NCI-H187 (cell line): Measurements from ENCODE around the gene SLC5A1.
A peak's percentile ranks its signal among the peaks of the same experiment; 100 is the strongest.

Experiments
- DNase-seq, 2 experiments: peaks; one replicate each; lab custom pipeline; 2025; lab: John Stamatoyannopoulos, UW

SLC5A1 gene

DNA sequence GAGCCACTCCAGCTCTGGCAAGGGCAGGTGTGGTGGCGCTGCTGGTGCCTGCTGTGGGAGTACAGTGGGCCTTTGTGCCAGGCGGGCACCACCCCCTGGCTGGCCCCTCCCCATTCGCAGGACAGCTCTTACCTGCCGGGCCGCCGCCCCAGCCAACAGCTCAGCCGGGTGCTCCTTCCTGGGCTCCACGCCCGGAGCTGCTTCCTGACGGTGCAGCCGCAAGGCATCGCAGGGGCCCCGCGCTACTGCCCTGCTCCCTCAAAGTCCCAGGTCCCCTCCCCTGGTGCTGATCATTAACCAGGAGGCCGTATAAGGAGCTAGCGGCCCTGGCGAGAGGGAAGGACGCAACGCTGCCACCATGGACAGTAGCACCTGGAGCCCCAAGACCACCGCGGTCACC lies at the start of gene SLC5A1:
Gene SLC5A1 (plus strand): TSS at position 338 of the 400 bp plus-strand sequence. CDS start 21 bp downstream, at position 359.
- no peak for DNase-seq

DNA sequence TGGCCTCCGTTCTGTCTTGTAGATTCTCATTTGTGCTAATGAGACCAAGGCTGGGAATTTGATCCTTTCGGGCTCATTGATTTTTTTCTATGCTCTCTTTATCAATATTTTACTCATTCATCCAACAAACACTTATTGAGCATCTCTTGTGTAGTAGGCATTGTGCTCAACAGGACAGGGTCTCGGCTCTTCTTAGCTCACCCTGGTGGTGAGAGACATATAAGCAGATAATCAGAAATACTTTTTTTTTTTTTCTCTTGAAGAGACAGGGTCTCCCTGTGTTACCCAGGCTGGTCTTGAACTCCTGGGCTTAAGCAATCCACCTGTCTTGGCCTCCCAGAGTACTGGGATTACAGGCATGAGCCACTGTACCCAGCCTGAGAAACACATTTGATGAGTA lies 48.0 kb upstream of the SLC5A1 start:
- DNase-seq, result no peak

DNA sequence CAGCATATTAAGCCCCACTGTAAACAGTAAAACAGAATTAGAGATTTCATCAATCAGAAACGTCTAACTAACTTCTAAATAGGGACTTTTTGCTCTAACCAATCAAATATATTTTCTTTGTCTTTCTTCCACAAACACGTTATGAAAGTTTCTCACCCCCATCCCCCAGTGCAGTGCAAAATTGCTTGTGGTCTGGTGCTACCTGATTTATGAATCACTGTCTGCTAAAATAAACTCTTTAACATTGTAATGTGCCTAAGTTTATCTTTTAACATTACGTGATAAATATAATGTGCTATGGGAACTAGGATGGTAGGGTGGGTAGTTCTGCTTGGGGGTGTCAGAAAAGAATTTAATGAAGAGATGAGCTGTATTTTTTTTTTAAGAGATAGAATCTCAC lies 47.3 kb upstream of the SLC5A1 start:
- no peak for DNase-seq

DNA sequence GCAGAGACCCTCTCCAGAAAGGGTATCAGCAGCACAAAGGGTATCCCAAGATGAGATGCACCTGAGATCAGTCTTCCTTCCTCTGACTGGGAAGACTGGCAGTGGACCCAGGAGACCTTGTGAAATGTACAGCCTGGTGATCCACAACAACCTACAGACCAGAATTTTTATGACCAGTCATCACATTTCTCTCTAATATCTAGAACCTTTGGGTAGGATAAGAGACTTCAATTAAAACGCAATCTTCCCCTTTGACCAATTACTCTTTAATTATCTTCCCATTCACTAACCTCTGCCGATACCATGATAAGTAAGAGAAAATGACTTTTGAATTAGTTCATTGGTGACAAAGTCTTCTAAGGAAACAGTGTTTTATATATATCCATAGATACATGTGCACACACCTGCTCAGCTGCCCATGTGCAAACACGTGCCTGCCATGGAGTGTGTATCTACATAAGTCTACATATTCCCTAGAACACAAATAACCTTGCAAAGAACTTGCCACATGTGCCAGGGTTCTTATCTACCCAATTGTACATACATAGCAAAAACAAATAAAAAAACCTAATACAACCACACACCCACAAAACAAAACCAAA lies 44.2 kb upstream of the SLC5A1 start:
- DNase-seq, result no peak

DNA sequence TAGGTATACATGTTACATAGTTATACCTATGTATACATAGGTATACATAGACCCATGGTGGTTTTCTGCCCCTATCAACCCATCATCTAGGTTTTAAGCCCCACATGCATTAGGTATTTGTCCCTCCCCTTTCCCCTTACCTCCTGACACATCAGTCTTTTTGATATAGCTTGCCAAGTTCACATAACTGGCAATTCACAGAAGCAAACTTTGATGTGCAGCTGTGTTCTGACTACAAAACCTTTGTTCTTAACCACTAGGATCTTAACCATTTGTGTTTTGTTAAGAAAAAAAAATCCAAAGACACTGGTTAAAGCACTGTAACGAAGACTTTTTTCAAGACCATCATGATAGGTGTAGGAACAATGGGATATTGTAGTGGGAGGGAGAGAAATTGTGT lies 42.9 kb upstream of the SLC5A1 start:
- no peak for DNase-seq

DNA sequence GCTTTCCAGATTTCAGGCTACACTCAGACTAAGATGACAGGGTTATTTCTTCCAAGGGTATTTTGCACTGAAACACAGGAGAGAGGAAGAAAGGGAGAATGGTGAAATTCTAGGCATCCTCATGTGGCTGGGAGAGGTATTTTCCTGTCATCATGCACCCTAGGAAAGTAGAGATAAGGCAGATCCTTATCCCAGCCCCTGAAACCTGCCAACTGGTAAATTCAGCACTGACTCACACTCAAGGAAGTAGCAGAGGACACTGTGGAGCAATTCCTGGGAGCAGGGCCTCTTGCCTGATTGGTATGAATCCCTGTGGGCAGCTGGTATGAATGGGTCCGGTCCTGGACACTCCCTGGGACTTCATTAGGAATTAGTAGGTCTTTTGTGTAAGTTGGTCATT lies 37.6 kb upstream of the SLC5A1 start:
- no peak for DNase-seq

DNA sequence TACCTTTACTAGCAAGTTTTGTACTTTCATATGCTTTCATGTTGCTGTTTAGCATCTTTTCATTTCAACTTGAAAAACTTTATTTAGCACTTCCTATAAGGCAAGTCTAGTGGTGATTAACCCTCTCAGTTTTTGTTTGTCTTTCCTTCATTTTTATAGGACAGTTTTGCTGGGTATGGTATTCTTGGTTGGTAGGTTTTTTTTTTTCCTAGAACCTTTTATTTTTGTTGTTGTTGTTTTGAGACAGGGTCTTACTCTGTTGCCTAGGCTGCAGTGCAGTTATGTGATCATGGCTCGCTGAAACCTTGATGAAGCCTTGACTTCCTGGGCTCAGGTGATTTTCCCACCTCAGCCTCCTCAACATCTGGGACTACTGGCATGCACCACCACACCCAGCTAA lies 29.9 kb upstream of the SLC5A1 start:
- no peak for DNase-seq

DNA sequence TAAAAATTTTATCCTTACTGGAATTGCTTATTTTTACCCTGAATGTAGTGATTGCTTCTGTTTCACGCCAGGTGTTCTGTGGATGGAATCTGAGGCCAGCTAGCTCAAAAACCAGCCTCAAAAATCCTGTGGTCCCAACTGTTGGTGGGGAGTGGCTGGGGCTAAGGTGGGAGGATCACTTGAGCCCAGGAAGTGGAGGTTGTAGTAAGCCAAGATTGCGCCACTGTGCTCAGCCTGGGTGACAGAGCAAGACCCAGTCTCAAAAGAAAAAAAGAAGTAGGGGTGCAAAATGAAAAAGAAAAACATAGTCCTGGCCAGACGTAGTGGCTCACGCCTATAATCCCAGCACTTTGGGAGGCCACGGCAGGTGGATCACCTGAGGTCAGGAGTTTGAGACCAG lies 27.0 kb upstream of the SLC5A1 start:
- DNase-seq, result no peak

DNA sequence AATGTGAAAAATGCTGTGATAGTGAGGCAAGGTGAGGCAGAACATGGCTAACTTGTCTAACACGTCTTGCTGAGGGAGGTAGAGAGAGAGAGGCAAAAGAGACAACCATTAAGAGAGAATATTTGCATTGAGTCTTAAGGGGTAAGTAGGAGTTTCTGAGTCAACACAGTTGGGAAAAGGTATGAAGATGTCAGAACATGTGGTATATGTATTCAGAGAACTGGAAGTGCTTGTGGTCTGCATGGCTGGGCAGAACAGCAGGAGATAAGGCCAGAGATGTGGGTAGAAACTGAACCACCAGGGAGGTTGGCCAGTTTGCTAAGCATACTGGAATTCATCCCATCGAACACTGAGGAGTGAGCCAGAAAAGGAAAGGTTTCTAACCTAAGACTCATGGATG lies 25.0 kb upstream of the SLC5A1 start:
- DNase-seq, result no peak

DNA sequence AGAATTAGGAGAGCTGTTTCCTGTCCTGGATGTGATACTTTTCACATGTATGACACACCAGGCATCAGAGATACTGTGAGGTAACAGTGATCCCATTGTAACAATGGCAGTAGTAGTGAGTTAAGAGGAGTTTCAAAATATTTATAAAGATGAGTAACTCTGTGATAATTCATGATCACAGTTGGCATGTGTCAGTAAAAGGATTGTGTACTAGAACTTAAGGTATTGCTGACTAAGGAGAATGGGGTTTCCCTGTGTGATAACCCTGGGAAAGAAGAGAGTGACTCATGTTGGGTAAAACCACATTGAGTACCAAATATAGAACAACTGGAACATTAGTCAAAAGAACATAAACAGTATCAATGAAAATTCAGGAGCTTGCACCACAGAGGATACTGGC lies 22.9 kb upstream of the SLC5A1 start:
- DNase-seq, result no peak

DNA sequence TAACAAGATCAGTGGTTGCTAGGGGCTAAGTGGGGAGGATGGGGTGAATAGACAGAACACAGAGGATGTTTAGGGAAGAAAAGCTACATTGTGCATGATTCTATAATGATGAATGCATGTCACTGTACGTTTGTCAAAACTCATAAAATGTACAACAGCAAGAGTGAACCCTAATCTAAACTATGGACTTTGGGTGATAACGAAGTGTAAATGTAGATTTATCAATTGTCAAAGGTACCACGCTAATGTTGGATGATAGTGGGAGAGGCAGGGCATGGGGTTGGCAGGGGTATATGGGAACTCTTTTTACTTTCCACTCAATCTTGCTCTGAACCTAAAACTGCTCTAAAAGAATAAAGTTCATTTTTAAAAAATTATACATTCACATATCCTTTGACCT lies 21.3 kb upstream of the SLC5A1 start:
- no peak for DNase-seq

DNA sequence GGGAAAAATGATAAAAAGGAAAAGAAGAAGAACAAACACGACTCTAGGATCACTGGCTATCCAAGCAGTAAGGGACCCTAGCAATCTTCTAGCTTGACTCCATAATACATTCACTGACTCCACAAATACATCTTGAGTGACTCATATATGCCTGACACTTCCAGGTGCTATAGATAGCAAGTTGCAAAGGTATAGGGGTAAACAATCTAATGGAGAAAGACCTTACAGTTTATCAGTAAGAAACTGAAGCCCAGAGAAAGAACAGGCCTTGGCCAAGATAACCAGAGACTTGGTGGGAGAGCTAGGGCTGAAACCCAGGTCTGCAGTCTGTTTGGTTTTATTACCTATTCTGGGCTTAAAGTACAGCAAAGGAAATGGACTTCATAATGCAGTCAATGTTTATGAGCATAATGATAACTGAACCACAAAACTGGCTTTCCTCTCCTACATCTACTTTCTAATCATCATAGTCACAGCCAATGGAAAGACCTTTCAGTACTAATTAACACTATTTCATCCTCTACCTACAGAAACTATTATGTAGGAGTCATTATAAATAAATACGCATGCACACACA lies 19.7 kb upstream of the SLC5A1 start:
- DNase-seq, result no peak

DNA sequence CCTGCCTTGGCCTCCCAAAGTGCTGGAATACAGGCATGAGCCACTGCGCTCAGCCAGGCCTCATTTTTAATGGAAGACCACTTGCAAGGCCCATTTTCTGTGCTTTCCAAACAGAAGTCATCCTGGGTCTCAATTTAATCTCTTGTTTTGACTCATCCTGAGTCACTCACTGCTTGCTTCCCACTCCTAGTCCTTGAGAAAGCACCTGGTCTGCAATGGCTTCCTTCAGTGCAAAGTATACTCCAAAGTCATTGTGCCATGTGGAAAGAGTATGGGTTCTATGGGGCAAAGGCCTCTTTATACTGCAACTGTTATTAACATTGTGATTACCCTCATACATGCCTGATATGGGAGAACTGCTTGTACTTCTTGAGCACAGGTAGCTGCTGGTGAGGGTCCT lies 18.3 kb upstream of the SLC5A1 start:
- no peak for DNase-seq

DNA sequence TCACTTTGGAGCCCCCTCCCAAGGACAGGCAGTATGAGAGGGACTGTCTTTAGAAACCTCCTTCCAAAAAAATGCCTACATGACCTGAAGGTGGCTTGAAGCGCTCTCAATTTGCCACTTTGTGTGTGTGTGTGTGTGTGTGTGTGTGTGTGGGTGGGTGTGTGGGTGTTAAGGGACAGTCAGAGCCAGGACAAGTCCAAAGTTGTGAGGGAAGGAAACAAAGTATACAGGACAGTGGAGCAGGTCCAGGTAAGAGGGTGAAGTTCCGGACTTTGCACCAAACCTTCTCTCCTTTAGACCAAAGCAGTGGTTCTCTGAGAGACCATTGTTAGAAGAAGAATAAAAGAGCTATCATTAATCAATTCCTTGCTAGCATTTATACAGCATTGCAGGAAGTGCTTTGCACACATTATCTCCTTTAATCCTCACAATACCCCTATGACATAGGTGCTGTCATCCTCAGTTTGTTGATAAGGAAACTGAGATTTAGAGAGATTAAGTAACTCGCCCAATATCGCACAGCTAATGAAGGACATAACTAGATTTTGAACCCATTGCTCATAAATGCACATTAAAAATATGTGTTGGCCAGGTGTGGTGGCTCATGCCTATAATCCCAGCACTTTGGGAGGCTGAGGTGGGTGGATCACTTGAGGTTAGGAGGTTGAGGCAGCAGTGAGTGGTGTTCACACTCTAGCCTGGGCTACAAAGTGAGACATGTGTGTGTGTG lies 12.4 kb upstream of the SLC5A1 start:
- no peak for DNase-seq

DNA sequence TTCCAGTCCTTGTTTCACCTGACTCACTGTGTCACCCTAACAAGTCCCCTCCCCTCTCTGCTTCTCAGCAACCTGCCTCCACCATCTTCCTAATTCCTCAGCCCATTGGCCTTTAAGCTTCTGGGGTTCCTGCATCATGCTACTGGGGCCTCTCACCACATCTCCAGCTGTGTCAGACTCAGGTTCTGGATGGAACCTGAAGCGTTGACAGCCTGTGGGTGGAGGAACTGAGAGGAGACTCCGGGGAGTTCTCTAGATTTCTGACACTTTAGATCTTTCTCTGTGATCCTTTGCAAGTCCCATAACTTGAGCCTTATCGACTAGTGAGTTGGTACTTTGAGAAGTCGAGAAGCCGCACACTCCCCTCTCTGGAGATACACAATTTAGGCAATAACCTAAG lies 11.6 kb upstream of the SLC5A1 start:
- no peak for DNase-seq

DNA sequence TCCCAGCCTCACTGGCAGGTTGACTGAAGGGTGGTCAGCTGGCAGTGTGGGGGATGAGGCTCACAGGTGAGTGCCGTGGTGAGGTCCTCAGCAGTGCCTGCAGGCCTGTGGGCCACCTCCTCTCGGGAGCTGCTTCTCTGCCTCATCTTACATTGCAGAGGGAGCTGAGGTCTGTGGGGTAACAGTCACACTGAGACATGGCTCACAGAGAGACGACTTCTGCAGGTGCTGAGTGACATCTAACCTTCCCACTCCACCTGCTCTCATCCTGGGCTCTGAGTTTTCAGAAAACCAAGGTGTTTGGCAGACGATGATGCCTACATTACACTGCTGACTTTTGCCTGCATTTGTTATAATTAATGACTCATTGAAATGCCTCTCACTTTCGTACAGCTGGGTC lies 8.8 kb upstream of the SLC5A1 start:
- DNase-seq, result no peak

DNA sequence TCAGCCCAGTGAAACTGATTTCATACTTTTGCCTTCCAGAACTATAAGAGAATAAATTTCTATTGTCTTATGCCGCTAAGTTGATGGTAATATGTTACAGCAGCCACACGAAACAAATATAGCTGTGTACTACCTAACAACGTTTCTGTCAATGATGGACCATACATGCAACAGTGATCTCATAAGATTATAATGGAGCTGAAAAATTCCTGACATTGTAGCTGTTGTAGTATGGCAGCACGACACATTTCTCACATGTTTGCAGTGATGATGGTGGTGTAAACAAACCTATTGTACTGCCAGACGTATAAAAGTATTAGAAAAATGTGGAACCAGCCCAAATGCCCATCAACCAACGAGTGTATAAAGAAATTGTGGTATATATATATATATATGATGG lies 5.8 kb upstream of the SLC5A1 start:
- no peak for DNase-seq

DNA sequence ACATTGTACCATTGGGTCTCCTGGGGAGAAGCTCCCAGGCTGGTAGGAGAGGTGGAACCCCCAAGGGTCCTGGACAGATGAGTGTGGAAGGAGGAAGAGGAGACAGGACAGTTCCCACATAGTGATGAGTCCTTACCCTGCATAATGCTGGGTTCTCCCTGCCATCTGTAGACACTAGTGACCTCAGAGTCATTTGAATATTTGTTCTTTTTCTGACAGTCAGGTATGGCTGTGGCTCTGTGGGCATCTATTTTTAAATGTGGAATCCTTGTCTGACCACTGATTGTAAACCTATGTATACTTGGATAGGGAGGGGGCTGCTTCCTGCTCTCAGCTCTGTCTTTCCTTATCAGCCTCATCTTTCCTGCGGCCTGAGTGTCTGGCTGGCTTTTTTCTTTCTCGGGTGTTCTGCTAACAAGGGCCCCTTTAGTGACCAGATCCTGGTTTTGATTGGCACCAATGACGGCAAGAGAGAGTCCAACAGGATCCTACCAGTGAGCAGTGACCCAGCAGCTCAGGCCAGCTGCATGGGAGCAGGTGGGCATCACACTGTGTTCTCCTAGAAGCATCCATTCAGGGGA lies 2.6 kb upstream of the SLC5A1 start:
- DNase-seq, result no peak

DNA sequence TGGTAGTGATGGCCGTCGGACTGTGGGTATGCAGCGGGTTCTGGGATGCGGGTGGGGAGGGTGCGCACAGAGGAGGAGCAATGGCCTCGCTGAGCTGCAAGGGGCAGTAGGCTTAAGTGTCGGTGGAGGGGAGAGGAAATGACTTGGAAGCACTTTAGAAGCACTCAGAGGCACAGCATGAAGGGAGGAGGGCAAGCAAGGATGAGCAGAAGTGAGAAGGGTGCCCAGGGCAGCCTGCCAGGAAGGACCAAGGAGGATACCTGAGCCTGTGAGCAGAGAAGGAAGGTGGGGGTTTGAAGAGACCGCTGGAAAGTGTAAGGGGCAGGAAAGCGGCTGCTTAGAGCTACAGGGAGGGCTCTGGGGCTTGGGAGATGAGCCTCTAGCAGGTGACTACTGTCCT lies 330 bp downstream of the SLC5A1 start:
- DNase-seq, result peak in 1 of 2 experiments; percentile 7

DNA sequence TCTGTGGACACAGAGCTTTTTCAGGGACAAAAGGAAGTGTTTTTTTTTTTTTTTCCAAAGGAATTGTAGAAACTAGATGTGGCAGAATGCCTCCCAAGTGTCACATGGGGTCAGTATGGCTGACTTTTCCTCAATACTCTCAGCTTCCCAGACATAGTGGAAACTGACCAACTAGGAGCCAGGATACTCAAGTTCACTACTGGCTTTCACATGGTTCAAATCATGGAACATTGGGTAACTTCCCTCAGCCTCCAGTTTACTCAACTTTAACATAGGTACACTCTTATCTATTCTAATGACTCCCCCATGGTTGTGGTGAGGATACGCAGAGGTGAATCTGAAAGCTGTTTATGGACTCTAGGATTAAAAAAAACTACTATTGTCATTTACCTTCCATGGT lies 1.4 kb downstream of the SLC5A1 start:
- DNase-seq, result no peak

DNA sequence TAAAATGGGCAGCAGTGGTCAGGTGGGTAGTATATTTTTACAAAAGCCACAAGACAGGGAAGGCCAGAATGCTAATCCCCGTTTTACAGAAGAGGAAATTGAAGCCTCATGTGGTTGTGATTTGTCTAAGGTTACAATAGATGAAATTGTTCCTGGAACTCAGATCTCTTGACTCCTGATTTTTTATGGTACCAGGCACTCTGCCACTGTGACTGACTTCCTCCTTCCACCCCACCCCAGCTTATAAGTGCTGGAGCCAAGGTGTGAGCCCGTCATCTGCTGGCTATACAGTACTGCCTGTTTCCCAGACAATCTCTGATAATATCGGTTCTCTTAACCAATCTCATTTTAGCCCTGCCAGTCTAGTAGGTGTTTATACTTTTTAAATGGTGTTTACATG lies 1.9 kb downstream of the SLC5A1 start:
- DNase-seq, result no peak

DNA sequence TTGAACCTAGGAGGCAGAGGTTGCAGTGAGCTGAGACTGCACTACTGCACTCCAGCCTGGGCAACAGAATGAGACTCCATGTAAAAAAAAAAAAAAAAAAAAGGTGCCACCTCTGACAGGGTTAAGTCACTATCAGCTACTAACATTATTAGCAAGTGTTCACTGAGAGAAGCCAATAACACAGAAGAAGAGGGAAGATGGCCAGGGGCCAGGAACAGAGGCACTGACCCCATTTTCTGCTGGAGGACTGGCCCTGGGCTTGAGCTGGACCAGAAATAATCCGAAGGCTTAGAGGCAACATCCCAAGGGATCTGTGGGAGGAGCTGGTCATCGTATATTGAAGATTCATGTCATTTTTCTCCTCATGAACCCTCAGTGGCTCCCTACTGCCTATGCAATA lies 5.0 kb downstream of the SLC5A1 start:
- DNase-seq, result no peak
